HCT116 (cell line): ENCODE data around the gene ZNF567. TPM values are rescaled to one million over a fixed set of nuclear protein-coding genes. Genes with fewer than 3 reads are reported as not detected.

Experiments used
- ATAC-seq: fragments of 200-7000 bp; cut with Tn5 transposase; 2 replicates; pipeline ENCODE4 v1.9.1; 2020; ENCODE audit warnings: mild to moderate bottlenecking, moderate library complexity
- BruUV-seq: library from RNA; stranded (reverse); fragments of 400-500 nt; replicated peaks from 2 replicates; lab custom pipeline; 2021; lab: Mats Ljungman, UMichigan
- CTCF ChIA-PET: fragments of 300-600 bp; sonication (Branson Sonifier 250); formaldehyde crosslinking; loops from one replicate; lab custom pipeline; 2021; ENCODE audit warnings: antibody characterized with exemption; lab: Charles Lee
- POLR2A ChIA-PET: fragments of 300-600, 350-600 bp; sonication (Branson Sonifier 250); formaldehyde crosslinking; loops from one replicate; lab custom pipeline; 2021; ENCODE audit warnings: antibody characterized with exemption; lab: Charles Lee
- RAD21 ChIA-PET, 2 experiments: fragments of 300-600 bp; sonication (Branson Sonifier 250); formaldehyde crosslinking; loops; one replicate each; lab custom pipeline; 2023; ENCODE audit warnings: low total read pairs in 2 of 2; ENCODE audit not compliant: uncharacterized antibody in 2 of 2, unreplicated experiment in 2 of 2, low non-redundant PET in 1 of 2; lab: Charles Lee
- DNase-seq: peaks from one replicate; pipeline ENCODE4 v3.0.0-alpha.2; 2010; ENCODE audit warnings: low read depth, low spot score
- H2AFZ ChIP-seq: fragments of 200-600 bp; shearing (Covaris generic), sonication (generic); 2 replicates; pipeline ENCODE4 v1.6.1; 2017; ENCODE audit warnings: low read depth, mixed run types, mixed read lengths, antibody characterized with exemption, low read length; ENCODE audit not compliant: poor library complexity, severe bottlenecking
- H3K27ac ChIP-seq: 2 replicates; pipeline ENCODE4 v1.5.1; 2012; ENCODE audit warnings: low read depth, low read length
- H3K27me3 ChIP-seq: fragments of 200-600 bp; sonication (generic); 2 replicates; pipeline ENCODE4 v1.6.1; 2016; ENCODE audit warnings: mixed run types, low read length, mixed read lengths; ENCODE audit not compliant: insufficient read depth
- H3K36me3 ChIP-seq, 2 experiments: fragments of 200-500 bp in 1 of 2; fragments of 200-600 bp in 1 of 2; sonication (Bioruptor generic) in 1 of 2; sonication (generic) in 1 of 2; 2 replicates each; pipeline versions ENCODE4 v1.5.1 to v1.6.1; 2014 to 2016; ENCODE audit warnings: low read length in 2 of 2, inconsistent platforms in 1 of 2, mixed read lengths in 1 of 2, mixed run types in 1 of 2; ENCODE audit not compliant: insufficient read depth in 2 of 2, control insufficient read depth in 1 of 2
- H3K4me1 ChIP-seq, 2 experiments: fragments of 200-600 bp in 1 of 2; sonication (generic) in 1 of 2; 2 replicates each; pipeline versions ENCODE4 v1.5.1 to v1.6.1; 2012 to 2017; ENCODE audit warnings: low read length in 2 of 2, inconsistent platforms in 1 of 2, mild to moderate bottlenecking in 1 of 2, mixed read lengths in 1 of 2, mixed run types in 1 of 2, moderate library complexity in 1 of 2; ENCODE audit not compliant: insufficient read depth in 2 of 2, control insufficient read depth in 1 of 2
- H3K4me2 ChIP-seq: fragments of 200-600 bp; sonication (generic); 2 replicates; pipeline ENCODE4 v1.6.1; 2017; ENCODE audit warnings: mixed run types, low read length, mixed read lengths
- H3K4me3 ChIP-seq, 2 experiments: fragments of 200-600 bp in 1 of 2; sonication (generic) in 1 of 2; replicated peaks in 1 of 2; 2 replicates each; pipeline ENCODE4 v1.5.1; 2011 to 2016; ENCODE audit warnings: low read length in 2 of 2, control low read depth in 1 of 2, low read depth in 1 of 2, mild to moderate bottlenecking in 1 of 2, mixed read lengths in 1 of 2, mixed run types in 1 of 2
- H3K79me2 ChIP-seq: fragments of 200-600 bp; sonication (generic); 2 replicates; pipeline ENCODE4 v1.6.1; 2017; ENCODE audit warnings: mild to moderate bottlenecking, mixed run types, low read length, moderate library complexity, mixed read lengths; ENCODE audit not compliant: insufficient read depth
- H3K9ac ChIP-seq: fragments of 200-600 bp; sonication (generic); 2 replicates; pipeline ENCODE4 v1.6.1; 2016; ENCODE audit warnings: low read length, mixed read lengths
- H3K9me2 ChIP-seq: fragments of 200-600 bp; sonication (generic), shearing (Covaris generic); 2 replicates; pipeline ENCODE4 v1.6.1; 2017; ENCODE audit warnings: mixed run types, mild to moderate bottlenecking, moderate library complexity; ENCODE audit not compliant: insufficient read depth
- H3K9me3 ChIP-seq, 2 experiments: fragments of 200-500 bp in 1 of 2; fragments of 200-600 bp in 1 of 2; sonication (Bioruptor generic) in 1 of 2; sonication (generic) in 1 of 2; 2 replicates each; pipeline ENCODE4 v1.6.1; 2014 to 2017; ENCODE audit warnings: low read length in 2 of 2, mixed read lengths in 2 of 2, inconsistent platforms in 1 of 2, low read depth in 1 of 2, mild to moderate bottlenecking in 1 of 2, mixed run types in 1 of 2, moderate library complexity in 1 of 2; ENCODE audit not compliant: control insufficient read depth in 1 of 2, insufficient read depth in 1 of 2
- H4K20me1 ChIP-seq: fragments of 200-600 bp; sonication (generic), shearing (Covaris generic); 2 replicates; pipeline ENCODE4 v1.6.1; 2017; ENCODE audit warnings: mixed run types, mild to moderate bottlenecking, moderate library complexity; ENCODE audit not compliant: insufficient read depth
- ATF3 ChIP-seq: IDR thresholded peaks from 2 replicates; pipeline ENCODE4 v1.6.1; 2012
- CBX3 ChIP-seq: IDR thresholded peaks from 2 replicates; pipeline ENCODE4 v1.6.1; 2012; ENCODE audit warnings: low read depth
- CTCF ChIP-seq, 3 experiments: fragments of 200-600 bp in 1 of 3; sonication (generic) in 1 of 3; IDR thresholded peaks in 2 of 3; conservative IDR thresholded peaks in 1 of 3; 2 replicates each; pipeline ENCODE4 v1.5.1; 2012 to 2017; ENCODE audit warnings: low read depth in 2 of 3, low read length in 2 of 3, antibody characterized with exemption in 1 of 3, borderline replicate concordance in 1 of 3, control low read depth in 1 of 3, mild to moderate bottlenecking in 1 of 3, mixed read lengths in 1 of 3, mixed run types in 1 of 3, moderate library complexity in 1 of 3; ENCODE audit not compliant: insufficient read depth in 1 of 3
- ELF1 ChIP-seq: IDR thresholded peaks from 2 replicates; pipeline ENCODE4 v1.6.1; 2012; ENCODE audit warnings: low read depth, borderline replicate concordance
- EZH2 ChIP-seq: fragments of 200-600 bp; sonication (generic); IDR thresholded peaks from 2 replicates; pipeline ENCODE4 v1.6.1; 2017; ENCODE audit warnings: antibody characterized with exemption, mixed run types
- FOSL1 ChIP-seq: IDR thresholded peaks from 2 replicates; pipeline ENCODE4 v1.6.1; 2012; ENCODE audit warnings: low read depth
- MAX ChIP-seq: IDR thresholded peaks from 2 replicates; pipeline ENCODE4 v1.6.1; 2012
- RAD21 ChIP-seq: IDR thresholded peaks from 2 replicates; pipeline ENCODE4 v1.6.1; 2012; ENCODE audit warnings: low read depth, mild to moderate bottlenecking
- REST ChIP-seq: IDR thresholded peaks from 2 replicates; pipeline ENCODE4 v1.6.1; 2012; ENCODE audit warnings: low read depth
- SP1 ChIP-seq: IDR thresholded peaks from 2 replicates; pipeline ENCODE4 v1.6.1; 2012; ENCODE audit warnings: low read depth
- YY1 ChIP-seq: IDR thresholded peaks from 2 replicates; pipeline ENCODE4 v1.6.1; 2011; ENCODE audit warnings: low read length, low read depth, moderate library complexity, mild to moderate bottlenecking; ENCODE audit not compliant: insufficient replicate concordance; ENCODE audit errors: extremely low read depth
- ZNF274 ChIP-seq: fragments of 200-500 bp; sonication (Bioruptor generic); IDR thresholded peaks from 2 replicates; pipeline ENCODE4 v1.6.1; 2014; ENCODE audit warnings: mild to moderate bottlenecking, low read depth, low read length, inconsistent platforms
- intact Hi-C: fragments of 100-400 bp; cut with micrococcal nuclease; formaldehyde crosslinking; loops from 2 replicates; pipeline ENCODE4 v1.10.0; 2022
- total RNA-seq: library from RNA; stranded (reverse); gene quantifications from one replicate; pipeline ENCODE4 v1.2.1, GENCODE V29; 2021; ENCODE audit not compliant: unreplicated experiment

ZNF567 gene
- total RNA-seq, 1 experiment from 2014 or later, result 5.6 TPM

DNA sequence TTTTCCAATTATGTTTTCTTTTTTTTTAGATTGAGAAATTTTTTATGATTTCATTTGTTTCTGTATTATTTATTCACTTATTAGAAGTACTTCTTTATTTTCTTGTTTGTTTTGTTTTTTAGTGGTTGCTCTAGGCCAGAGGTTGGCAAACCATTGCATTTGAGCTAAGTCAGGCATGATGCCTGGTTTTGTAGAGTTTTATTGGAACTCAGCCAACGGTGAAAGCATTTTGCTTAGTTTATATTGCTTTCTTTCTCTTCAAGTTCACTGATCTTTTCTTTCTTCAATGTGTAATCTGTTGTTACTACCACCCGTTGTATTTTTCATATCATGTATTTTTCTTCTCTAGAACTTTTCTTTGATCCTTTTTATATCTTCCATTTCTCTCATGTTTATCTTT lies 19.7 kb downstream of the ZNF567 start:
- DNase-seq (no peak), ATAC-seq (no peak)
- H3K4me2 ChIP-seq, result no peak overlapping the region
- H3K9me3 ChIP-seq, result peaks cover 36 to 42% of the 10 kb centered on the region in 2 experiments; a peak in 3 of 4 replicates
- H3K36me3 ChIP-seq, result 0 out of 4 replicates have a peak, but pooled peaks cover 0 to 11% of the 10 kb centered on the region in 2 experiments
- intact Hi-C loops, result no loop called here
- no peak overlapping the region for H3K27ac ChIP-seq
- H3K9me2 ChIP-seq, result no peaks in the 10 kb centered on the region
- H3K4me3 ChIP-seq, result no peak overlapping the region
- POLR2A ChIA-PET, result no interaction called here
- no peak overlapping the region for H2AFZ ChIP-seq
- H3K79me2 ChIP-seq, result peaks cover 70% of the 10 kb centered on the region
- RAD21 ChIA-PET, result no interaction called here
- no peak overlapping the region for H3K9ac ChIP-seq
- no peaks in the 10 kb centered on the region for H4K20me1 ChIP-seq
- BruUV-seq, result no TSS peak
- no peaks in the 10 kb centered on the region for H3K27me3 ChIP-seq
- no peak for TF ChIP-seq REST
- TF ChIP-seq YY1, result no peak
- TF ChIP-seq RAD21, result no peak
- TF ChIP-seq CBX3, result no peak
- TF ChIP-seq ZNF274, result no peak
- TF ChIP-seq EZH2, result no peak
- TF ChIP-seq SP1, result no peak
- no peak for TF ChIP-seq ATF3
- no peak for TF ChIP-seq FOSL1
- no peak for TF ChIP-seq CTCF (IDR thresholded peaks at IDR 0.05 in 2 of 3, conservative IDR thresholded peaks at IDR 0.05 in 1 of 3; ENCODE audit: borderline replicate concordance in 1 of 3, insufficient read depth in 1 of 3, low read depth in 2 of 3, low read length in 2 of 3)
- TF ChIP-seq ELF1, result no peak
- TF ChIP-seq MAX, result no peak
- no peaks in the 10 kb centered on the region for H3K4me1 ChIP-seq
- CTCF ChIA-PET, result no interaction called here
